Prostate gland (tissue), 2 donors: ENCODE measurements around the gene TMEM114.

Experiments used
- POLR2A ChIP-seq: fragments of 450-650 bp; IDR thresholded peaks from one replicate; pipeline ENCODE4 v1.6.1; 2016; ENCODE audit warnings: antibody characterized with exemption, mild to moderate bottlenecking
- TF ChIP-seq, protein P1 (sequence below), 4 experiments: fragments of 200-600 bp in 2 of 4; fragments of 450-650 bp in 2 of 4; sonication (generic) in 2 of 4; IDR thresholded peaks; 1 replicate in 3 of 4; 2 replicates in 1 of 4; pipeline ENCODE4 v1.5.1; 2016 to 2019; ENCODE audit warnings: antibody characterized with exemption in 4 of 4, mild to moderate bottlenecking in 2 of 4, moderate library complexity in 2 of 4

DNA sequence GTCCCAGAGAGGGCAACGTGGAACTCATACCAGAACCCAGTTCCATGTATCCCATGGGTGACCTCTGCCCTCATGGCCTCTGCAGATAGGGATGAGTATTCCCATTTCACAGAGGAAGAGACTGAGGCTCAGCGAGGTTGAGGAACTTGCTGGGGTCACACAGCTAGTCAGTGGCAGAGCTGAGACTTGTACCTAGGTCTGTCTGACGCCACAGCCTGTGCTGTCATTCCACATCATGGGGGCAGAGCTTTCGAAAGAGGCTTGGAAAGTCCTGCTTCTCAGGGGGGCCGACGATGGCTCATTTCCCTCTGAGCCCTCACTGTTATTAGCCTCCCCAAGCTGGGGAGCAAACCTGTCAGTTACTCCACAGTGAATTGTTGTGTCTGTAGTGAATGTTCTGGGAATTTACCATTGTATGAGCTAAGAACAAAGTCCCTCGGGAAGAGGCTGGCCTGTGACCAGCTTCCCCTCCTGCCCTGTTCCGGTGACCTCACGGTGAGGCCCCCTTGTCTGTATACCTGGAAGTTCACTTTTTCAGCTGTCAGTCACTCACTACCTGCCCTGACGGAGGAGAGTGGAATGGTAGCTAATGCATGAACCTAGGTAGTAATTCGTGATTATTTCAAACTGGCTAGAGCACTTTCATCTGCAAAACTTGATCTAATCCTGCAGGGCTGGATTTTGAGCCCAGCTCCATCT is 40.1 kb upstream of the TMEM114 start:
- TF ChIP-seq, protein P1, sequence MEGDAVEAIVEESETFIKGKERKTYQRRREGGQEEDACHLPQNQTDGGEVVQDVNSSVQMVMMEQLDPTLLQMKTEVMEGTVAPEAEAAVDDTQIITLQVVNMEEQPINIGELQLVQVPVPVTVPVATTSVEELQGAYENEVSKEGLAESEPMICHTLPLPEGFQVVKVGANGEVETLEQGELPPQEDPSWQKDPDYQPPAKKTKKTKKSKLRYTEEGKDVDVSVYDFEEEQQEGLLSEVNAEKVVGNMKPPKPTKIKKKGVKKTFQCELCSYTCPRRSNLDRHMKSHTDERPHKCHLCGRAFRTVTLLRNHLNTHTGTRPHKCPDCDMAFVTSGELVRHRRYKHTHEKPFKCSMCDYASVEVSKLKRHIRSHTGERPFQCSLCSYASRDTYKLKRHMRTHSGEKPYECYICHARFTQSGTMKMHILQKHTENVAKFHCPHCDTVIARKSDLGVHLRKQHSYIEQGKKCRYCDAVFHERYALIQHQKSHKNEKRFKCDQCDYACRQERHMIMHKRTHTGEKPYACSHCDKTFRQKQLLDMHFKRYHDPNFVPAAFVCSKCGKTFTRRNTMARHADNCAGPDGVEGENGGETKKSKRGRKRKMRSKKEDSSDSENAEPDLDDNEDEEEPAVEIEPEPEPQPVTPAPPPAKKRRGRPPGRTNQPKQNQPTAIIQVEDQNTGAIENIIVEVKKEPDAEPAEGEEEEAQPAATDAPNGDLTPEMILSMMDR (IDR thresholded peaks at IDR 0.05) = no peak
- TF ChIP-seq POLR2A = no peak
